ENCODE results near the gene CAMK1G.

The CAMK1G gene

GRCh38 chr1:209617755-209618154 is 34.2 kb downstream of the CAMK1G start:
- H3K27ac ChIP-seq (ENCODE audit: low read length): no peak overlapping the region
- H3K79me2 ChIP-seq (ENCODE audit: insufficient read depth, low read length): no peaks in the 10 kb centered on the region
- TF ChIP-seq EZH2 (IDR thresholded peaks at IDR 0.05; ENCODE audit: borderline replicate concordance, low read depth, low read length, severe bottlenecking) (no peak), CTCF (IDR thresholded peaks at IDR 0.05; ENCODE audit: borderline replicate concordance, extremely low read depth, low read length, poor library complexity, severe bottlenecking) (no peak)
- H3K9ac ChIP-seq (ENCODE audit: low read depth, low read length): no peak overlapping the region
- H4K20me1 ChIP-seq (ENCODE audit: insufficient read depth, low read length): no peaks in the 10 kb centered on the region; the same call in 1 of the 2 replicates
- ATAC-seq (ENCODE audit: insufficient read depth, low read depth): no peak
- peaks cover 7% of the 10 kb centered on the region for H3K27me3 ChIP-seq (ENCODE audit: insufficient read depth, low read length, poor library complexity)
- H3K4me2 ChIP-seq (ENCODE audit: insufficient read depth, low read length): no peak overlapping the region
- DNase-seq: no peak
- H3K4me1 ChIP-seq (ENCODE audit: insufficient read depth, low read length): no peaks in the 10 kb centered on the region
- H3K9me3 ChIP-seq (ENCODE audit: insufficient read depth, low read length, severe bottlenecking): no peaks in the 10 kb centered on the region
- H3K36me3 ChIP-seq (ENCODE audit: insufficient read depth, low read length): no peaks in the 10 kb centered on the region
- H2AFZ ChIP-seq (ENCODE audit: low read depth, low read length): no peak overlapping the region
- H3K4me3 ChIP-seq (ENCODE audit: low read depth in 1 of 2, low read length in 2 of 2): no peak overlapping the region

- H3K4me3 ChIP-seq (ENCODE audit: low read depth in 1 of 2, low read length in 2 of 2): no peak overlapping the region
- no peaks in the 10 kb centered on the region; the same call in 1 of the 2 replicates for H4K20me1 ChIP-seq (ENCODE audit: insufficient read depth, low read length)
- no peaks in the 10 kb centered on the region for H3K4me1 ChIP-seq (ENCODE audit: insufficient read depth, low read length)
- no peak overlapping the region for H3K27ac ChIP-seq (ENCODE audit: low read length)
- no peak overlapping the region for H3K4me2 ChIP-seq (ENCODE audit: insufficient read depth, low read length)
- no peaks in the 10 kb centered on the region for H3K36me3 ChIP-seq (ENCODE audit: insufficient read depth, low read length)
- DNase-seq: no peak
- H3K79me2 ChIP-seq (ENCODE audit: insufficient read depth, low read length): no peaks in the 10 kb centered on the region
- peaks cover 6% of the 10 kb centered on the region for H3K27me3 ChIP-seq (ENCODE audit: insufficient read depth, low read length, poor library complexity)
- TF ChIP-seq EZH2 (IDR thresholded peaks at IDR 0.05; ENCODE audit: borderline replicate concordance, low read depth, low read length, severe bottlenecking) (no peak), CTCF (IDR thresholded peaks at IDR 0.05; ENCODE audit: borderline replicate concordance, extremely low read depth, low read length, poor library complexity, severe bottlenecking) (no peak)
- no peak for ATAC-seq (ENCODE audit: insufficient read depth, low read depth)
- no peaks in the 10 kb centered on the region for H3K9me3 ChIP-seq (ENCODE audit: insufficient read depth, low read length, severe bottlenecking)
- H2AFZ ChIP-seq (ENCODE audit: low read depth, low read length): no peak overlapping the region
- no peak overlapping the region for H3K9ac ChIP-seq (ENCODE audit: low read depth, low read length)
Measured at GRCh38 chr1:209618291-209618690, 34.8 kb downstream of the CAMK1G start.

DNA sequence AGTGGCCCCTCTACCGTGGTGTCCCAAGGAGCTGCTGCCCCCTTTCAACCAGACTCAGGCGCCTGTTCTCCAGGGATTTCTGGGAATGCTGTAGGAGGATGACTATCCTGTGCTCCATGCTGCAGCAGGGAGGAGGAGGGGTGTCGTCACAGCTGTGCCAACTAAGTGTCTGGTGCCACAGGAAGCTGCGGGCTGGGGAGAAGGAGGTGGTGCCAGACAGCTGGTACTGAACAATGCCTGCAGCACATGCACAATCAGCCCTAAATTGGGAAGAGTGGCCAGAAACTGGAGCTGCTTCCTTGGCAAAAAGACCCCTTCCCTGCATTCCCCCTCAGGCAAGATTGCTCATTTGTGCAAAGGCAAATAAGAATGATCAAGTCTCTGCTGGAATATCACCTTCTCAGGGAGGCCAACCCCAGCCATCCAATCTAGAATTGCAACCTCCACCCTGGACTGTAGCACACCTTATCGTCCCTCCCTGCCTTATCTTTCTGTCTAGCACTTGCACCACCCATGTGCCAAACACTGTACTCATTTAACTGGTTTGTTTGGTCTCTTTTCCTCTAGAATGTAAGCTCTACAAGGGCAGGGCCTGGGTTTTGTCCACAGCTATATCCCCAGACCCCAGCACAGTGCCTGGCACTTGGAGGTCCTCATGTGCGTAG is 35.4 kb downstream of the CAMK1G start:
- H3K9ac ChIP-seq (ENCODE audit: low read depth, low read length): no peak overlapping the region
- no peak overlapping the region for H3K4me2 ChIP-seq (ENCODE audit: insufficient read depth, low read length)
- no peaks in the 10 kb centered on the region for H3K9me3 ChIP-seq (ENCODE audit: insufficient read depth, low read length, severe bottlenecking)
- H3K36me3 ChIP-seq (ENCODE audit: insufficient read depth, low read length): no peaks in the 10 kb centered on the region
- no peak overlapping the region for H3K27ac ChIP-seq (ENCODE audit: low read length)
- H3K4me3 ChIP-seq (ENCODE audit: low read depth in 1 of 2, low read length in 2 of 2): no peak overlapping the region
- ATAC-seq (ENCODE audit: insufficient read depth, low read depth): peak; percentile 70
- no peaks in the 10 kb centered on the region; the same call in 1 of the 2 replicates for H4K20me1 ChIP-seq (ENCODE audit: insufficient read depth, low read length)
- no peaks in the 10 kb centered on the region for H3K79me2 ChIP-seq (ENCODE audit: insufficient read depth, low read length)
- H3K4me1 ChIP-seq (ENCODE audit: insufficient read depth, low read length): no peaks in the 10 kb centered on the region
- H2AFZ ChIP-seq (ENCODE audit: low read depth, low read length): no peak overlapping the region
- DNase-seq: peak; percentile 15
- peaks cover 3% of the 10 kb centered on the region for H3K27me3 ChIP-seq (ENCODE audit: insufficient read depth, low read length, poor library complexity)
- no peak for TF ChIP-seq CTCF (IDR thresholded peaks at IDR 0.05; ENCODE audit: borderline replicate concordance, extremely low read depth, low read length, poor library complexity, severe bottlenecking)

All from DND-41 (cell line).